GM12872 (cell line): ENCODE measurements around the gene XPOT.

Experiments used
- TF ChIP-seq, protein P1 (sequence below): IDR thresholded peaks from 3 replicates; pipeline ENCODE4 v1.5.1; 2011; ENCODE audit warnings: low read depth, mild to moderate bottlenecking, low read length, moderate library complexity; ENCODE audit not compliant: insufficient read depth

XPOT gene

DNA sequence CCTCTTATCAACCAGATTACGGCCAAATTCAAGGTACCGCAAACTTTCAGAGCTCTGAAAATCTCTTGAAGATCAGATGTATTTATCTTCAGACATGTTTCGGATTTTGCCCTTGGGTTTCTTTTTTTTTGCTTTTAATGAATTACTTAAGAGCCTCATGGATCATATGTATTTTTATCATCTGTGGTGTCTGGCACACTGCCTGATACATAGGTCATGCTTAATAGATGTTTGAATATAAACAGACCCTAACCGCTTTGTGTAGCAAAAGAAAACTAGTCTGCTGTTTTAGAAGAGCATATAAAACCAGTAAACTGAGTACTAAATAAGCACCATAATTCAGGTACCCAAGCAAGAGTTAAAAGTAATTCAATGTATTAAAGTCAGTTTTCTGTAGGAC lies 27.6 kb downstream of the XPOT start:
- TF ChIP-seq, protein P1, sequence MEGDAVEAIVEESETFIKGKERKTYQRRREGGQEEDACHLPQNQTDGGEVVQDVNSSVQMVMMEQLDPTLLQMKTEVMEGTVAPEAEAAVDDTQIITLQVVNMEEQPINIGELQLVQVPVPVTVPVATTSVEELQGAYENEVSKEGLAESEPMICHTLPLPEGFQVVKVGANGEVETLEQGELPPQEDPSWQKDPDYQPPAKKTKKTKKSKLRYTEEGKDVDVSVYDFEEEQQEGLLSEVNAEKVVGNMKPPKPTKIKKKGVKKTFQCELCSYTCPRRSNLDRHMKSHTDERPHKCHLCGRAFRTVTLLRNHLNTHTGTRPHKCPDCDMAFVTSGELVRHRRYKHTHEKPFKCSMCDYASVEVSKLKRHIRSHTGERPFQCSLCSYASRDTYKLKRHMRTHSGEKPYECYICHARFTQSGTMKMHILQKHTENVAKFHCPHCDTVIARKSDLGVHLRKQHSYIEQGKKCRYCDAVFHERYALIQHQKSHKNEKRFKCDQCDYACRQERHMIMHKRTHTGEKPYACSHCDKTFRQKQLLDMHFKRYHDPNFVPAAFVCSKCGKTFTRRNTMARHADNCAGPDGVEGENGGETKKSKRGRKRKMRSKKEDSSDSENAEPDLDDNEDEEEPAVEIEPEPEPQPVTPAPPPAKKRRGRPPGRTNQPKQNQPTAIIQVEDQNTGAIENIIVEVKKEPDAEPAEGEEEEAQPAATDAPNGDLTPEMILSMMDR, result no peak

DNA sequence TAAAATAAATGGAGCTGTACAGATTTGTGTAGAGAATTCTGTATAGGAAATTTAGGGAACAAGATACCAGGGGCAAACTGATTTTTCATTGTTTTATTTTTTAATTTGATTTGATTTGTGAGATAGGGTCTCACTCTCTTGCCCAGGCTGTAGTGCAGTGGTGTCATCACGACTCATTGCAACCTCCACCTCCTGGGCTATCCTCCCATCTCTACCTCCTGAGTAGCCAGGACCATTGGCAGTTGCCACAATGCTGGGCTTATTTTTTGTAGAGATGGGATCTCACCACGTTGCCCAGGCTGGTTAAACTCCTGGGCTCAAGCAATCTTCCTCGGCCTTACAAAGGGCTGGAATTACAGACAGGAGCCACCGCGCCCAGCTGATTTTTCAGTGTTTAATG lies 29.7 kb downstream of the XPOT start:
- TF ChIP-seq, protein P1, result no peak

DNA sequence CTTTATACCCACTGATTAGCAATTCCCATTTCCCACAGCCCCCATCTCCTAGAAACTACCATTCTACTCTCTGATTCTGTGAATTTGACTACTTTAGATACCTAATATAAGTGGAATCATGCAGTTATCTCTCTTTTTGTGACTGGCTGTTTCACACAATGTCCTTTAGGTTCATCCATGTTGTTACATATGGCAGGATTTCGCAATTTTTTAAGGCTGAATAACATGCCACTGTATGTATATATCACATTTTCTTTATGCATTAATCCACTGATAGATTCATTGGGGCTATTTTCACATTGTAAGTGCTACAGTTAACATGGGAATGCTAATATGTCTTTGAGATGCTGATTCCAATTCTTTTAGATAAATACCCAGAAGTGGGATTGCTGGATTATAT lies 35.9 kb downstream of the XPOT start:
- TF ChIP-seq, protein P1, result no peak

DNA sequence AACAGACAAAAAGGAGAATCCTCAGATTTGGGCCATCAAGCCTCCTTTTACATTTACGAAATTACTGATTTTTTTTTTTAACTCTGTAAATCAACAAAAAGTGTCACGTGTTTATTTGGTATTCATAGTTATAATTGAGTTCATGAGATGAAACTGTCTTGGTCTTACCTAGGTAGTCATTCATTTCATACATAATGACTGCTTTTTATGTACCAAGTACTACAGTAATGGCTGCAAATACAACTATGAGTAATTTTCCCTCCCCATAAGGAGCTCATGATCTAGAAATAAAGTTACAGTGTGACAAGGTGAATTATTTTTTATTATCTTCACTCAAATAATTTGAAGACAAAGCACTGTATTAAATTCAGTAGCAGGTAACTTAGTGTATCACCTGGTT lies 41.3 kb downstream of the XPOT start:
- TF ChIP-seq, protein P1, result no peak

DNA sequence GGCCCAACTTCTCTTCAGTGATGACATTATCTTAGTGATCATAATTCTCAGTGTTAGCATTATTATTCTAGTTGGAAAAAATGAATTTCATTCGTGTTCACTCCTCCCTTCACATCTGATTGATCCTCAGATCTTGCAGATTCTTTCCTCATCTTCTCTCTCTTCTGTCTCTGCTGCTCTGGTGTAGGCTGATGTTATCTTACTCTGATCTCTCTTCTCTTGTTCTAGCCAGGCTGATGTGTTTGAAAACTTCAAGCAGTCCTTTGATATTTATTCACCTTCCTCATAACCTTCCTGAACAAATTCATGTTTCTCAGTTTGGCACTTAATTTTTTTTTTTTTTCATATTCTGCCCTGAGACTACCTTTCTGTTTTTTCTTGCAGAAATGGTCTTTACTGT lies 42.1 kb downstream of the XPOT start:
- TF ChIP-seq, protein P1, result no peak

DNA sequence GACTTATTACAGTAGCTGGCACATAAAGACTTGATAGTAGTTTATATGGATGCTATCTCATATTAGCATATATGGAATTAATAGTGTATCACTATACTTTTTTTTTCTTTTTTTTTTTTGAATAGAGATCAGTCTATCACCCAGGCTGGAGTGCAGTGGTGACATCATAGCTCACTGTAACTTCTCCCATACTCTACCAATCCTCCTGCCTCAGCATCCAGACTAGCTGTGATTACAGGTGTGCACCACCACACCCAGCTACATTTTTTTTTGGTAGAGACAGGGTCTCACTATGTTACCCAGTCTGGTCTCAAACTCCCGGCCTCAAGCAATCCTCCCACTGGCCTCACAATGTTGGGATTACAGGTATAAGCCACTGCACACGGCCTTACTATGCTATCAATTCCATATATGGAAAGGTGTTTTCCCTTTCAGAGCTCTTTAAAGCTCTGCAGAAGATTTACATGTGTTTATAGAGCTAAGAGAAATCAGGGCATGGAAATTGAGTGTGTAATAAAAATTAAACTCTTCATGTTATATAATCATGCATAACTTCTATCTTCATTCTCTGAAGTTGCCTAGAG lies 46.0 kb downstream of the XPOT start:
- TF ChIP-seq, protein P1, result no peak

DNA sequence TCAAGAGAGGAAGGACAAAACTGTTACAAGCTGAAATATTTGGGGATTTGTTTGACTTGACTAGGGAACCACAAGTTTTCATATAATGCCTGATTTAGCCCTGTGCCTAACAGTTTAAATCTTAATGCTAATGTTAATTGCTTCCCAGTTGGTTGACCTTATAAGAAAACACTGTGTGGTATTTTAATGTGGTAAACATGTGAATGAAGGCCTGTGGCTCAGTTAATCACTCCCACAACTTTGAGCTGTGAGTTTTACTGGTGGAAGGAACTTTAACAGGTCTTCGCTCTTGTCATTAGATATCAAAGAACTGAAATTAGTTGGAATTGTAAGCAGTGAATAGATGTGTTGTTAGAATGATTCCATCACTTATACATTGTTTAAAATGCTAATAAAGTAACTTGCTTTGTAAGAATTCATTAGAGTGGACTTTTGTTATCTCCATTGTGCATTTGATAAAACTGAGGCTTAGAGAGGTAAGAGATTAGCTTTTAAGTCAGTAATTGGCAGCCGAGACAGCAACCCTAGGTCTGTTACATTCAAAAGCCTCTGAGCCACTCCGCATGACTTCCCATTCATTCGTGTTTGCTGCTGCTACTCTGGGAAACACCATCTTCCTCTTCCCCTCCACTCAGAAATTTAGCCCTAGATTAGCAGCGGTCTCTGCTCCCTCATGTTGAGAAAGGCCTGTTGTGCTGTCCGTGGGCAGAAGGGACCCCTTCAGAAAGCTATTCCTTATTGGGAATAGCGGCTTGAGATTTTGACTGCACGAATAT lies 46.7 kb downstream of the XPOT start:
- TF ChIP-seq, protein P1, result no peak
